Ascending aorta (tissue), 2 donors: Measurements from ENCODE around the gene ABCC11. TPM values are rescaled to one million over a fixed set of nuclear protein-coding genes. Genes with fewer than 3 reads are reported as not detected.
"Not testable (repeated sequence)": the region's sequence is repeated elsewhere in the genome, so short reads cannot be mapped to it uniquely, and the experiment has no call there.

Experiments used
- DNase-seq, 2 donors: peaks; one replicate each; pipeline ENCODE4 v3.0.0-alpha.2; 2019; ENCODE audit warnings: low spot score in 2 of 2
- H3K27ac ChIP-seq, 2 donors: fragments of 200-600 bp; sonication (generic); one replicate each; pipeline ENCODE4 v1.5.1; 2016 to 2017; ENCODE audit warnings: mild to moderate bottlenecking in 1 of 2
- H3K27me3 ChIP-seq: fragments of 200-600 bp; sonication (generic); one replicate; pipeline ENCODE4 v1.5.1; 2017
- H3K36me3 ChIP-seq, 2 donors: fragments of 200-600 bp; sonication (generic); one replicate each; pipeline ENCODE4 v1.5.1; 2016
- H3K4me1 ChIP-seq, 2 donors: fragments of 200-600 bp; sonication (generic); one replicate each; pipeline ENCODE4 v1.5.1; 2016 to 2017; ENCODE audit warnings: mild to moderate bottlenecking in 1 of 2
- H3K4me3 ChIP-seq, 2 donors: fragments of 200-600 bp; sonication (generic); one replicate each; pipeline ENCODE4 v1.5.1; 2016 to 2017; ENCODE audit warnings: mild to moderate bottlenecking in 1 of 2
- H3K9me3 ChIP-seq, 2 donors: fragments of 200-600 bp; sonication (generic); one replicate each; pipeline ENCODE4 v1.5.1; 2016
- intact Hi-C: fragments of 100-400 bp; cut with DNase I; formaldehyde crosslinking; loops from one replicate; pipeline ENCODE4 v1.15.1; 2023
- total RNA-seq: library from RNA; depleted of rRNA; stranded (reverse); fragments of >200 nt; gene quantifications from one replicate; pipeline ENCODE4 v1.1.0, GENCODE V29; 2016
- TF ChIP-seq, protein P1 (sequence below), 3 experiments: fragments of 200-600 bp in 2 of 3; fragments of 450-650 bp in 1 of 3; sonication (generic) in 2 of 3; IDR thresholded peaks; one replicate each; pipeline ENCODE4 v1.5.1; 2016 to 2019; ENCODE audit warnings: antibody characterized with exemption in 3 of 3, mild to moderate bottlenecking in 1 of 3, moderate library complexity in 1 of 3

The ABCC11 gene
- total RNA-seq, 1 donor from 2014 or later = not detected

GRCh38 chr16:48252013-48252412 lies 4.7 kb upstream of the ABCC11 start:
- H3K27me3 ChIP-seq = no peaks in the 10 kb centered on the region
- no peaks in the 10 kb centered on the region for H3K9me3 ChIP-seq
- no peak for DNase-seq
- H3K4me1 ChIP-seq = peaks cover 0 to 3% of the 10 kb centered on the region in 2 donors
- peaks cover 18 to 22% of the 10 kb centered on the region in 2 donors for H3K36me3 ChIP-seq
- no peak overlapping the region for H3K4me3 ChIP-seq
- TF ChIP-seq, protein P1, sequence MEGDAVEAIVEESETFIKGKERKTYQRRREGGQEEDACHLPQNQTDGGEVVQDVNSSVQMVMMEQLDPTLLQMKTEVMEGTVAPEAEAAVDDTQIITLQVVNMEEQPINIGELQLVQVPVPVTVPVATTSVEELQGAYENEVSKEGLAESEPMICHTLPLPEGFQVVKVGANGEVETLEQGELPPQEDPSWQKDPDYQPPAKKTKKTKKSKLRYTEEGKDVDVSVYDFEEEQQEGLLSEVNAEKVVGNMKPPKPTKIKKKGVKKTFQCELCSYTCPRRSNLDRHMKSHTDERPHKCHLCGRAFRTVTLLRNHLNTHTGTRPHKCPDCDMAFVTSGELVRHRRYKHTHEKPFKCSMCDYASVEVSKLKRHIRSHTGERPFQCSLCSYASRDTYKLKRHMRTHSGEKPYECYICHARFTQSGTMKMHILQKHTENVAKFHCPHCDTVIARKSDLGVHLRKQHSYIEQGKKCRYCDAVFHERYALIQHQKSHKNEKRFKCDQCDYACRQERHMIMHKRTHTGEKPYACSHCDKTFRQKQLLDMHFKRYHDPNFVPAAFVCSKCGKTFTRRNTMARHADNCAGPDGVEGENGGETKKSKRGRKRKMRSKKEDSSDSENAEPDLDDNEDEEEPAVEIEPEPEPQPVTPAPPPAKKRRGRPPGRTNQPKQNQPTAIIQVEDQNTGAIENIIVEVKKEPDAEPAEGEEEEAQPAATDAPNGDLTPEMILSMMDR (IDR thresholded peaks at IDR 0.05) = no peak
- intact Hi-C loops = no loop called here
- H3K27ac ChIP-seq = no peak overlapping the region

- peaks cover 18 to 22% of the 10 kb centered on the region in 2 donors for H3K36me3 ChIP-seq
Measured at GRCh38 chr16:48250520-48251278, 3.4 kb upstream of the ABCC11 start.

GRCh38 chr16:48246066-48246465 lies 1.3 kb downstream of the ABCC11 start:
- intact Hi-C loops = loop anchor here (10.0 kb wide), 1 partner anchor 139 kb away; the partner anchor contains the start of gene SIAH1
- peak overlapping the region in 1 of 2 donors; percentile 75 for H3K4me3 ChIP-seq

More at GRCh38 chr16:48250520-48251278, 3.4 kb upstream of the ABCC11 start:
- H3K4me1 ChIP-seq = peaks cover 0 to 12% of the 10 kb centered on the region in 2 donors
- TF ChIP-seq, protein P1 (IDR thresholded peaks at IDR 0.05) = no peak
- intact Hi-C loops = no loop called here
- H3K9me3 ChIP-seq = no peaks in the 10 kb centered on the region
- no peak for DNase-seq
- H3K27me3 ChIP-seq = no peaks in the 10 kb centered on the region
- H3K27ac ChIP-seq = no peak overlapping the region
- no peak overlapping the region for H3K4me3 ChIP-seq

GRCh38 chr16:48244863-48245195 lies 2.5 kb downstream of the ABCC11 start:
- DNase-seq = no peak
- no peaks in the 10 kb centered on the region for H3K27me3 ChIP-seq
- H3K9me3 ChIP-seq = no peaks in the 10 kb centered on the region
- H3K36me3 ChIP-seq = no peaks in the 10 kb centered on the region
- peak overlapping the region; percentile 81 to 85 for H3K27ac ChIP-seq
- intact Hi-C loops = loop anchor here (1.0 to 10.0 kb wide), 2 partner anchors 140 to 364 kb away; partner anchors contain the start of gene SIAH1
- H3K4me1 ChIP-seq = peaks cover 0 to 24% of the 10 kb centered on the region in 2 donors
- peak overlapping the region; percentile 75 to 96 for H3K4me3 ChIP-seq
- TF ChIP-seq, protein P1 (IDR thresholded peaks at IDR 0.05) = no peak

More at GRCh38 chr16:48246066-48246465, 1.3 kb downstream of the ABCC11 start:
- no peak for DNase-seq
- no peak overlapping the region for H3K27ac ChIP-seq
- H3K27me3 ChIP-seq = no peaks in the 10 kb centered on the region
- H3K4me1 ChIP-seq = peaks cover 0 to 24% of the 10 kb centered on the region in 2 donors
- no peaks in the 10 kb centered on the region for H3K9me3 ChIP-seq
- H3K36me3 ChIP-seq = no peaks in the 10 kb centered on the region
- TF ChIP-seq, protein P1 (IDR thresholded peaks at IDR 0.05) = no peak

DNA sequence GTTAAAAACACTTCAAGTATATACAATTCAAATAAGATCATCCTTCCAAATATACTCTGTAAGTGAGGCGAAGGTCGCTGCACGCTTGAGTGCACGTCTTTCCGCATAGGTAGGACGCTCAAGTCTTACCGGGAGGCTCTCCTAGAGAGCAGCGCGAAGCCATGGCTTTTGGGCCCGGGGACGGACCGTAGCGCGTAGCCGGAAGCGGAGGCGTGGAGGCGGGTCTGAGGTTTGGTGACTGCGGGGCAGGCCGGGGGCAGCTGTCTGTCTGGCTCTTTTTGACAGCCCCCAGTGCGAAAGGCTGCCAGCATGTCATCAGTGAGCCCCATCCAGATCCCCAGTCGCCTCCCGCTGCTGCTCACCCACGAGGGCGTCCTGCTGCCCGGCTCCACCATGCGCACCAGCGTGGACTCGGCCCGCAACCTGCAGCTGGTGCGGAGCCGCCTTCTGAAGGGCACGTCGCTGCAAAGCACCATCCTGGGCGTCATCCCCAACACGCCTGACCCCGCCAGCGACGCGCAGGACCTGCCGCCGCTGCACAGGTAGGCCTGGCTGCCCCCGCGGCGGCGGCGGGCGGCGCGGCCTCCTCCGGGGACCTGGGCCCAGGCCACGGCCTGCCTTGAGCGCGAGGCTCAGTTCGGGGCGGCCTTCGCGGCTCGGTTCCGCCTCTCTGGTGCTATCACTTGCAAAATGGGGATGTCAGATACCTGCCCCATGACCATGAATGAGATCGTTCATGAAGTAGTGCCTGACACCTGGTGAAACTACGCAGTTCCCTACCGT lies 3.1 kb downstream of the ABCC11 start, which contains the start of gene LONP2:
Gene LONP2 (plus strand): TSS at position 221 of the 783 bp plus-strand sequence. CDS start 89 bp downstream, at position 310.
- H3K4me3 ChIP-seq = peak within 1 kb of the TSS; percentile 75 to 96
- peak; percentile 60 to 93 for DNase-seq
- H3K4me1 ChIP-seq = peaks cover 0 to 24% of the 10 kb centered on the region in 2 donors
- H3K27me3 ChIP-seq = no peaks in the 10 kb centered on the region
- H3K27ac ChIP-seq = peak within 1 kb of the TSS; percentile 81 to 85
- TF ChIP-seq, protein P1 (IDR thresholded peaks at IDR 0.05) = no peak
- H3K36me3 ChIP-seq = no peaks in the 10 kb centered on the region
- intact Hi-C loops = loop anchor here (1.0 to 10.0 kb wide), 2 partner anchors 141 to 365 kb away; partner anchors contain the start of gene SIAH1
- H3K9me3 ChIP-seq = no peaks in the 10 kb centered on the region

GRCh38 chr16:48240147-48240546 lies 7.2 kb downstream of the ABCC11 start:
- DNase-seq, H3K4me3 ChIP-seq, H3K36me3 ChIP-seq, H3K4me1 ChIP-seq, H3K27me3 ChIP-seq, H3K27ac ChIP-seq, H3K9me3 ChIP-seq: not testable (repeated sequence)
- intact Hi-C loops = loop anchor here (10.0 kb wide), 1 partner anchor 145 kb away; the partner anchor contains the start of gene SIAH1
